GM18951 (cell line): ENCODE measurements around the gene BHLHA15.

Experiments
- POLR2A ChIP-seq: IDR thresholded peaks from 4 replicates; pipeline ENCODE4 v1.6.1; 2011; ENCODE audit warnings: mild to moderate bottlenecking; ENCODE audit not compliant: insufficient read length, insufficient read depth; ENCODE audit errors: extremely low read depth
- in situ Hi-C: fragments of 300-500 bp; cut with MboI; formaldehyde crosslinking; loops from one replicate; pipeline ENCODE4 v1.12.0; 2022; ENCODE audit warnings: low sequenced_read_pairs, mixed read lengths, inconsistent platforms; ENCODE audit not compliant: unreplicated experiment

BHLHA15 gene

DNA sequence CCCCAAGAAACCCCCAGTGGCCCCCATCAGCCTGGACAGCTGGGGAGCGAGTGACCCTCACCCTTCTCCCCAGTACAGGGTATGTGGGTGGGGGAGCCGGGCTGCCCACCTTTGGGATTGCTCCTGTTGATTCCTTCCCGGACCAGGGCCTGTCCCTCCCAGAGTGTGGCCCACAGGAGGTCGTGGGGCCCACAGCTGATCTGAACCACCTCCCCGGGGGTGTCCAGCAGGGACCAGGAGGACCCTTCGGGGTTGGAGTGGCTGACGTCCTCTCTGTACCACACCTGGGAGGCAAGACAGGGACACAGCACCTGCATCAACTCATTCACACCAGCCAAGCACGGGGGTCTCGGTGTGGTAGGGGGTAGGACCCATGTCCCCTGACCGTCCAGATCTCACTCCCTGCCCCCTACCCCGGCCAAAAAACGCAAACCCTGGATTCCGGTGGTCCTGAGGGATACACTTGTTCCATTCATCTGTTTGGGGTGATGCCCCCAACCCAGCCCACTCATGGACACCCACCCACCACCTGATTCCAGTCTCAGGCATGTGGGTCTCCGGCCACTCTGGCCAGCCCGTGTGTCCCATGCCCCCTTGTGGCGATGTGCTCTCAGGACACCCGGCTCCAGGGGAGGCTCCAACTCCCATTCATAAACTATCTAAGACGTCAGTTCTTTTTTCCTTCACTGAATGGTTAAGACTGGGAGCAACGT lies 29.9 kb downstream of the BHLHA15 start:
- TF ChIP-seq POLR2A: no peak
- in situ Hi-C loops: no loop called here

DNA sequence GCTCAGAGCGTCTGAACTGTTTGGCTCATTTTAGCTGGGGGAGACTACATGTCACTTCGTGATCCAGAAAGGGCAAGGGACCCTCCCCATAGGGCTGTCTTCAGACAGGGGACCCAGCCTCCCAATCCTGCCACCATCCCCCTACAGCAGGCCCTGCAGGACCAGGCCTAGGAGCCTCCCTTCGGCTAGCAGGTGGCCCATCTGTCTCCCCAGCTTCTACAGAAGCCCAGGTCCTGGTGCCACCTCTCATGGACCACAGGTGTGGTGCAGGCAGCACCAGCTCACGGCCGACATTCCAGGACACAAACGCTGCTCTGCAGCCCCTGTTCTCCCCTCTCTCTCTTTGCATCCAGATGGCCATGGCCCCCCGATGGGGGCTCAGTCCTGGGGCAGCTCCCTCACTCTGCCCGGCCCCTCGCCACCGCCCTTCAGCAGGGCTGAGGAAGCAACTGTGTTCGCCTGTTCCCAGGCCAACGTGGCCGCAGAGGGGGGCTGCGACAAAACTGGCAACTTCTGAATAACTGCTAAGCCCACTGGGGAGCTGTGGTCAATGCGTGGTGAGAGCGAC lies 30.5 kb downstream of the BHLHA15 start:
- no peak for TF ChIP-seq POLR2A
- in situ Hi-C loops: no loop called here

DNA sequence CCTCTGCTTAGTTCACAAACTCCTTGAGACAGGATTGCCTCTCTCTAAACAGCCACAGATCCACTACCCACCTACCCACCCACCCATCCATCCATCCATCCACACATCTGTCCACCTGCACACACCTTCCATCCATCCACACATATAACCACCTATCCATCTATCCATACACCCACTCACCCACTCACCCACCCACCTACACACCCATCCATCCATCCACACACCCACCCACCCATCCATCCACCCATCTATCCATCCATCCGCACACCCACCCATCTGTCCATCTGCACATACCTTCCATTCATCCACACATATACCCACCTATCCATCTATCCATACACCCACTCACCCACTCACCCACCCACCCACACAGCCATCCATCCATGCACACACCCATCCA lies 31.1 kb downstream of the BHLHA15 start:
- TF ChIP-seq POLR2A: no peak
- in situ Hi-C loops: no loop called here

DNA sequence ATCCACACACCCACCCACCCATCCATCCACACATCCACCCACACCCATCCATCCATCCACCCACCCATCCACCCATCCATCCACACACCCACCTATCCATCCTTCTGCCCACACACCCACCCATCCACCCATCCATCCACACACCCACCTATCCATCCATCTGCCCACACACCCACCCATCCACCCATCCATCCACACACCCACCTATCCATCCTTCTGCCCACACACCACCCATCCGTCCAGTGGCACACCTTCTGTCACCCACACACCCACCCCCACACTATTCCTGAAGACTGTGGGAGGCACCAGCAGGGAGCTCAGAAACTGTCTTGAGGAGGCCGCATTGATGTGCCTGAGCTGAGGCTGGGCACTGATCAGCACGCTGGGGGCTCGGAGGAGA lies 31.7 kb downstream of the BHLHA15 start:
- in situ Hi-C loops: no loop called here
- no peak for TF ChIP-seq POLR2A

DNA sequence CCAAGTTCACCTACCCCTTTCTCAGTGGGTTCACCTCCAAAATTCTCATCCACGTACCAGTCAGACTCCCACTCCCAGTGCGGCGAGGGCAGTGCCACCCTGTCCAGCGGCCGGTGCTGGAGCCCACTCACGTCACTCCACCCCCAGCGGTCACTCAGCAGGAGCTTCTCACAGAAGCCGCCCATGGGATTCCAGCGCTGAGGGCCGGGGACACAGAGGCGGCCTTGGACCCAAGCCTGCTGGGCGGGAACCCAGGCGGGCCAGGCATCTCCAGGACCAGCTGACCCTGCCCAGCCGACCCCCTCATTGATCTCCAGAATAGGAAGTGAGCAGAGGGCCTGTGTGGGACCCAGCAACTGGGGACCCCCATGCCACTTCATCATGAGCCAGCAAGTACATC lies 33.6 kb downstream of the BHLHA15 start:
- TF ChIP-seq POLR2A: no peak
- in situ Hi-C loops: no loop called here

DNA sequence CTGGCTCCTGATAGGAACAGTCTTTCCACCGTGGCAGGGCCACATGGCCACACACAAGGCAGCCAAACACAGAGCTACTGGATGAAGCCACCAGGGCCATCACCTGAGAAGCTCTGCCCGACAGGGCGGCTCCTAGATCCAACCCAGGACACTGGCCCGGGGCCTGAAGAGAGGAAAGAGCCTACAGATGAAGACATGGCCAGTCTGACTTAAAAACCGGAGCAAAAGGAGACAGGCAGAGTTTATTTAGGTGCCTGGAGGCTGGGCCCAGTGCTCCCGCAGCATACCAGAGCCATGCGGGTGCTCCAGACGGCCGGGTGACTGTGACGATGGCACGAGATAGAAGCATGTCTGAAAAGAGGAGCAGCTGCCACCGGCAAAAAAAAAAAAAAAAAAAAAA lies 36.9 kb downstream of the BHLHA15 start:
- in situ Hi-C loops: no loop called here
- no peak for TF ChIP-seq POLR2A

DNA sequence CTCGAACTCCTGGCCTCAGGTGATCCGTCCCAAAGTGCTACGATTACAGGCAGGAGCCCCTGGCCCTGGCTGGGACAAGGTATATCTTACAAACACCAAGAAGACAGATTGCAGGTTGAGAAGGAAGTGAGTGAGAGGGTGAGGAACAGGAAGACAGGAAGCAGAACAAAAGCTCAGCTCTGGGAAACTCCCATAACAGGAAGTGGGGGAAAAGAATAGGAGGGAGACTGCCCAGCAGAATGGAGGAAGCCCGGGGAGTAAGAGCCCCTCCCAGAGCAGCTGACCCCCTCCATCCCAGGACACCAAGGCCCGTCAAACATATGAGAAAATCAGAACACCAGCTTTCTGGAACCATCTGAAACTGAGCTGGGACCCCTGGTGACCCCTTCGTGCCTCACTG lies 37.9 kb downstream of the BHLHA15 start:
- TF ChIP-seq POLR2A: no peak
- in situ Hi-C loops: no loop called here

DNA sequence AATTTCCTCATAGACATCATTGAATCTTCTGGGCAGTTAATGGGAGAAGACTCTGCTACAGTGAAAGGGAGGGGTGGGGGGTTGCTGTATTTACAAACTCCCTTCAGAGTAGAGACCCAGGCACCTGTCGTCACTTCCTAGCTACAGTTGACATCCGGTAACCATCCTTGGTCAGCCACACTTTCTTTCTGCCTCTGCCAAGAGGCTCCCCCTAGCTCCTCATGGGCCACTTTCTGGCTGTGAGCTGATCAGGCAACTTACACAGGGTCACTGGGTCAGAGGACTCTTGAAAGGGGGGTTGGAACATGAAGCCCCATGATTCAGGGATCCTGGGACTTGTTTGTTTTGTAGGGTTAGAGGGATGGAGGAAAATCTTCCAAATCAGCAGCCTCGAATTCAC lies 39.5 kb downstream of the BHLHA15 start:
- no peak for TF ChIP-seq POLR2A
- in situ Hi-C loops: no loop called here

DNA sequence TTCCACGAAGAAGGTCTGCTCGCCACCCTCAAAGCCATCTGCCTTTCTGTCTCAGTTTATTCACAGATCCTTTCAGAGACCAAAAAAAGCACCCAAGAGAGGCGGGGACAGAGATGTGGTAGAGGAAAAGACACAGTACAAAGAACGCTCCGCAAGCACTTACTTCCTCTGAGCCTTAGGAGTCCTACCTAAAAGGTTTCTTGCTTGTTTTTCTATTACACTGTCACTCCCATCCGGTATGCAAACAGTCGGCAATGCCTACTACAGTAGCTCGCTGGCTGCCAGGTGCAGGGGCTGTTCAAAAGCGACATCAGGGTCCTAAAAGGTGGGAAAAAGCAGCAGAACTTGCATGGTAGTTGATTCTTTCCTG lies 40.0 kb downstream of the BHLHA15 start:
- in situ Hi-C loops: no loop called here
- no peak for TF ChIP-seq POLR2A

DNA sequence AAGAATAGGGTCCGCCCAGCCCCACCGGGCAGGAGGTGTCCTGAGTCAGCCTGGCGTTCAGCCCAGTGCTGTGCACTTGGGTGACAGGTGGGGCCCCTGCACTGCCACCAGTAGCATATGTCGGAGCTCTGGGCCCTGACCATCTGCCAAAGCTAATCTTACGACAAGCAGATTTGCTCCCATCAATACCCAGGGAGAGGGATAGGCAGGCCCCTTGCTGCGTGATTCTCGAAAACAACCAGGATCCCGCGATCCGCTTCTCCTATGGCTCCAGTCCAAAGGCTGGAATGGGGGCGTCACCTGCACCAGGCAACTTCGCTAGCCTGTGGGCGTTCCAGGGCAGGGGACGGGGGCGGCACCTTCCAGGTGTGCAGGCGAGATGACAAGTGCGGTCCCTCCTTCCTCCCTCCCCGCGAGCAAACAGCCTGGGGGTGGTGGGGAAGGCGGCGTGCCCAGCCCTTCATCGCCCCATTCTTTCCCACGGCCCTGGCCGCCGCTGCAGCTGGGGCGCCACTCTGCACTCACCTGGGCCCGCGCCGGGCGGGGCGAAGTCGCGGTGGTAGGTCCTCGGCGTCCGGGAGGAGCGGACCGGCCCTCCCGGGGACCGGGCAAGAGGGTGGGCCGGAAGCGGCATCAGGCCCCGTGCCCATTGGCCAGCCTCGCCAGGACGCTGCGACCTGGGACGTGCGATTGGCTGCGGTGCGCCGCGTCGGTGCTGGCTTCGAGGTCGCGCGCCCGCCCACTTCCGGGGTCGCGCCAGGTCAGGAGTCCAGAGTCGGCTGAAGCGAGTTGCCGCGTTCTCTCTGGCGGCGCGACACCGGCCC lies 40.6 kb downstream of the BHLHA15 start, which contains the start of gene TECPR1:
Gene TECPR1, minus strand, starts transcription at position 632 of the 824 bp plus-strand sequence. CDS start 6,086 bp downstream, outside the sequence.
- TF ChIP-seq POLR2A: peak; percentile 71
- in situ Hi-C loops: no loop called here

DNA sequence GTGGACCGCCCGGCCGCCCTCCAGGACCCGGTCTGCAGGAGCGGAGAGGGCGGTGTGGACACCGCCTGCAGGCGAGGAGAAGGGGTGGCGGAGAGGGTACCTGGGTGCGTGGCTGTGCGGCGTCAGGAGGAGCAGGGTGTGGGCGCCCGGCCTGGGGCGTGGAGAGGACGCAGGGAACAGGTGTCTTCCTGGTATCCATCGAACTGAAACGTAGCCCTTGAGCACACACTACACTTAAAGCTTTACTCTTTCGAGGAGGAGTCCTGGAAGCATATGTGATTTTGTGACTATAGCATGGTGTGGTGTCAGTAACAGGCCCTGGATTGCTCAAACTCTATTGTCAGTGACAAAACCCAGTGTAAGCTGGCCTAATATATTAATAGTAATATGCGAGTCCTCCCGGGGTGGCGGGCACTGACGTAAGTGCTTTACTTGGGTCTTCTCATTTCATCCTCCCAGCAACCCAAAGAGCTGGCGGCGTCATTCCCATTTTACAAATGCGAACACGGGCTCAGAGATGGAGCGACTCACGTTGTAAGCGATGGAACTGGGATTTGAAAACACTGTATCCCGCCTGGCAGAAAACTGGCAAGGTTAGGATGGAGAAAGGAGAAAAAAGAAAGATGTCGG lies 41.3 kb downstream of the BHLHA15 start:
- no peak for TF ChIP-seq POLR2A
- in situ Hi-C loops: no loop called here

DNA sequence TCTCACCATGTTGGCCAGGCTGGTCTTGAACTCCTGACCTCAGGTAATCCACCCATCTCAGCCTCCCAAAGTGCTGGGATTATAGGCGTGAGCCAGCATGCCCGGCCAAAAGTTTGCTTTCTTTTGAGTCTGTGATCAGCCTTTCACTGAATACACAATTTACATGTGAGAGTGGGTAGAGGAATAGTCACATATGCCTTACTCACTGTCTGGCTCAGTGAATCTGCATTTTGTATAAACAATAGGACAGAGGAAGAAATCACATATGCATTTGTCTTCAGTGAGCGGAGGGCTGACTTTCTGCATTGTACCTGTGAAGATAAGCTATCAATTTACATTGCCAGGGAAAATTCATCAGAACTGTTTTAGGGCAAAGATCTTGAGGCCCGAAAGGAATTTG lies 43.3 kb downstream of the BHLHA15 start:
- in situ Hi-C loops: no loop called here
- TF ChIP-seq POLR2A: no peak

DNA sequence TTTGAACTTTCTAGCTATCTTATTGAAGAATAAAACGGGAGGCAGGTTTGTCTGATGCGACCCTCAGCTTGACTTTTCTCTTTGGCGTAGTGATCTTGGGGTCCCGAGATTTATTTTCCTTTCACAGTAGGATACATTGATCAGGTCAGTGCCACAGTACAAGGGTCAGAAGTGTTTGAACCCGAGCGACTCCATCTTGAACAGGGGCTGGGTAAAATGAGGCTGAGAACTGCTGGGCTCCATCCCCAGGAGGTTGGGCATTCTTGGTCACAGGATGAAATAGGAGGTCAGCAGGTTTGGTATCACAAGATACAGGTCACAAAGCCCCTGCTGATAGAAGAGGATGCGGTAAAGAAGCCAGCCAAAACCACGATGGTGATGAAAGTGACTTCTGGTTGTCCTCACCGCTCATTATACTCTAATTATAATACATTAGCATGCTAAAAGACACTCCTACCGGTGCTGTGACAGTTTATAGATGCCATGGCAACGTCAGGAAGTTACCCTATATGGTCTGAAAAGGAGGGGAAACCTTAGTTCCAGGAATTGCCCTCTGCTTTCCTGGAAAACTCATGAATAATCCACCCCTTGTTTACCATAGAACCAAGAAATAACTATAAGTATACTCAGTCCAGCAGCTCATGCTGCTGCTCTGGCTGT lies 43.8 kb downstream of the BHLHA15 start:
- in situ Hi-C loops: no loop called here
- no peak for TF ChIP-seq POLR2A

DNA sequence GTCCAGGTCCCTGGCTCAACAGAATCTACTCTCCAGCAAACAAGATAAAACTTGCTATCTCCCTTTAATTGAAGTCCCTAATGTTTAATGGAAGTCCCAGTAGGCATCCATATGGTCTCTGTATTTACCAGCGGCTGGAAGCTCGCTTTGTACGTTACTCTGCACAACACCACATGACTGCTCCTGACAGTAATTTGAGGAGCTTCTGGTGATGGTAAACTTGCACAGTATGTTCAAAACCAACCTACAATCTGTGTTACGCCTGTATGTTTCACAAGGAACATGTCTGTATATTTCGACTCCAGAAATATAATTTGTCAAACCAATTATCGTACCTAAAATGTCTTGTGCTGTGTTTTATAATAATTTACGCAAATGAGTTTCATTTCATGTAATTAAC lies 45.2 kb downstream of the BHLHA15 start:
- in situ Hi-C loops: no loop called here
- no peak for TF ChIP-seq POLR2A
